ENCODE results near the gene RAX2.

- TF ChIP-seq POLR2A (IDR thresholded peaks at IDR 0.05; ENCODE audit: low read depth, low read length), result no peak
- TF ChIP-seq EZH2 (IDR thresholded peaks at IDR 0.05; ENCODE audit: borderline replicate concordance, low read depth, low read length, severe bottlenecking), result no peak
- no peak for TF ChIP-seq CTCF (IDR thresholded peaks at IDR 0.05; ENCODE audit: extremely low read depth in 1 of 2, insufficient read depth in 1 of 2, low read depth in 1 of 2, low read length in 2 of 2)
- no peak for TF ChIP-seq MAX (IDR thresholded peaks at IDR 0.05; ENCODE audit: insufficient read depth, insufficient read length)
Observed at GRCh38 chr19:3776479-3777040, 4.5 kb upstream of the RAX2 start.
